Measurements from ENCODE around the gene WASF3. TPM values are rescaled to one million over a fixed set of nuclear protein-coding genes. Genes with fewer than 3 reads are reported as not detected.

WASF3 gene
- total RNA-seq, 1 experiment from 2014 or later = not detected

GRCh38 chr13:26697069-26697955, 139.8 kb downstream of the WASF3 start:
- Histone ChIP-seq H3K9me2 (replicated peaks; ENCODE audit: insufficient read depth, low read length) (no peaks in the 10 kb centered on the region), H3K9me3 (ENCODE audit: low read length) (no peaks in the 10 kb centered on the region), H3K4me3 (ENCODE audit: low read length) (no peak overlapping the region), H3K79me2 (ENCODE audit: low read length) (no peaks in the 10 kb centered on the region), H3K27me3 (ENCODE audit: low read length) (no peaks in the 10 kb centered on the region), H2AFZ (ENCODE audit: low read length) (no peak overlapping the region), H3K4me2 (ENCODE audit: low read depth, low read length, poor library complexity, severe bottlenecking) (no peak overlapping the region), H4K20me1 (ENCODE audit: insufficient read depth, low read depth, low read length) (no peaks in the 10 kb centered on the region), H3K4me1 (ENCODE audit: low read length) (no peaks in the 10 kb centered on the region), H3K9ac (ENCODE audit: low read length) (no peak overlapping the region), H3K27ac (ENCODE audit: low read length) (no peak overlapping the region), H3K36me3 (ENCODE audit: insufficient read depth, low read length) (no peaks in the 10 kb centered on the region)
- no peak for DNase-seq

GRCh38 chr13:26698392-26699196, 141.1 kb downstream of the WASF3 start:
- H3K27ac ChIP-seq (ENCODE audit: low read length) = no peak overlapping the region
- no peaks in the 10 kb centered on the region for H3K27me3 ChIP-seq (ENCODE audit: low read length)
- H3K4me2 ChIP-seq (ENCODE audit: low read depth, low read length, poor library complexity, severe bottlenecking) = no peak overlapping the region
- no peaks in the 10 kb centered on the region for H3K79me2 ChIP-seq (ENCODE audit: low read length)
- no peak overlapping the region for H3K9ac ChIP-seq (ENCODE audit: low read length)
- no peaks in the 10 kb centered on the region for H3K36me3 ChIP-seq (ENCODE audit: insufficient read depth, low read length)
- DNase-seq = peak; percentile 89
- H3K9me3 ChIP-seq (ENCODE audit: low read length) = no peaks in the 10 kb centered on the region
- no peaks in the 10 kb centered on the region for H3K9me2 ChIP-seq (replicated peaks; ENCODE audit: insufficient read depth, low read length)
- no peak overlapping the region for H3K4me3 ChIP-seq (ENCODE audit: low read length)
- H3K4me1 ChIP-seq (ENCODE audit: low read length) = no peaks in the 10 kb centered on the region
- no peaks in the 10 kb centered on the region for H4K20me1 ChIP-seq (ENCODE audit: insufficient read depth, low read depth, low read length)
- H2AFZ ChIP-seq (ENCODE audit: low read length) = no peak overlapping the region

- no peaks in the 10 kb centered on the region for H3K9me3 ChIP-seq (ENCODE audit: low read length)
- no peak for DNase-seq
- no peaks in the 10 kb centered on the region for H3K36me3 ChIP-seq (ENCODE audit: insufficient read depth, low read length)
- no peaks in the 10 kb centered on the region for H3K79me2 ChIP-seq (ENCODE audit: low read length)
- H3K4me2 ChIP-seq (ENCODE audit: low read depth, low read length, poor library complexity, severe bottlenecking) = no peak overlapping the region
- H4K20me1 ChIP-seq (ENCODE audit: insufficient read depth, low read depth, low read length) = no peaks in the 10 kb centered on the region
- H3K9me2 ChIP-seq (replicated peaks; ENCODE audit: insufficient read depth, low read length) = no peaks in the 10 kb centered on the region
- no peak overlapping the region for H3K9ac ChIP-seq (ENCODE audit: low read length)
- H3K4me1 ChIP-seq (ENCODE audit: low read length) = no peaks in the 10 kb centered on the region
- H3K27ac ChIP-seq (ENCODE audit: low read length) = no peak overlapping the region
- no peaks in the 10 kb centered on the region for H3K27me3 ChIP-seq (ENCODE audit: low read length)
- H2AFZ ChIP-seq (ENCODE audit: low read length) = no peak overlapping the region
- H3K4me3 ChIP-seq (ENCODE audit: low read length) = no peak overlapping the region
Observed at GRCh38 chr13:26699197-26699490, 141.7 kb downstream of the WASF3 start.

GRCh38 chr13:26705536-26705935, 148.1 kb downstream of the WASF3 start:
- Histone ChIP-seq H3K27me3 (ENCODE audit: low read length) (no peaks in the 10 kb centered on the region), H3K9me3 (ENCODE audit: low read length) (no peaks in the 10 kb centered on the region), H3K4me2 (ENCODE audit: low read depth, low read length, poor library complexity, severe bottlenecking) (no peak overlapping the region), H3K9ac (ENCODE audit: low read length) (no peak overlapping the region), H3K4me3 (ENCODE audit: low read length) (no peak overlapping the region), H3K9me2 (replicated peaks; ENCODE audit: insufficient read depth, low read length) (no peaks in the 10 kb centered on the region), H3K27ac (ENCODE audit: low read length) (no peak overlapping the region), H3K79me2 (ENCODE audit: low read length) (no peaks in the 10 kb centered on the region), H3K4me1 (ENCODE audit: low read length) (no peaks in the 10 kb centered on the region), H2AFZ (ENCODE audit: low read length) (no peak overlapping the region), H4K20me1 (ENCODE audit: insufficient read depth, low read depth, low read length) (no peaks in the 10 kb centered on the region), H3K36me3 (ENCODE audit: insufficient read depth, low read length) (no peaks in the 10 kb centered on the region)
- no peak for DNase-seq

- Histone ChIP-seq H3K4me1 (ENCODE audit: low read length) (no peaks in the 10 kb centered on the region), H4K20me1 (ENCODE audit: insufficient read depth, low read depth, low read length) (no peaks in the 10 kb centered on the region), H3K36me3 (ENCODE audit: insufficient read depth, low read length) (no peaks in the 10 kb centered on the region), H2AFZ (ENCODE audit: low read length) (no peak overlapping the region), H3K4me2 (ENCODE audit: low read depth, low read length, poor library complexity, severe bottlenecking) (no peak overlapping the region), H3K9ac (ENCODE audit: low read length) (no peak overlapping the region), H3K4me3 (ENCODE audit: low read length) (no peak overlapping the region), H3K9me3 (ENCODE audit: low read length) (no peaks in the 10 kb centered on the region), H3K79me2 (ENCODE audit: low read length) (no peaks in the 10 kb centered on the region), H3K9me2 (replicated peaks; ENCODE audit: insufficient read depth, low read length) (no peaks in the 10 kb centered on the region), H3K27ac (ENCODE audit: low read length) (no peak overlapping the region), H3K27me3 (ENCODE audit: low read length) (no peaks in the 10 kb centered on the region)
- DNase-seq = no peak
Observed at GRCh38 chr13:26706381-26706780, 148.9 kb downstream of the WASF3 start.

- H3K79me2 ChIP-seq (ENCODE audit: low read length) = no peaks in the 10 kb centered on the region
- H3K9ac ChIP-seq (ENCODE audit: low read length) = no peak overlapping the region
- no peak overlapping the region for H3K27ac ChIP-seq (ENCODE audit: low read length)
- H2AFZ ChIP-seq (ENCODE audit: low read length) = no peak overlapping the region
- DNase-seq = peak; percentile 84
- H3K9me3 ChIP-seq (ENCODE audit: low read length) = no peaks in the 10 kb centered on the region
- no peaks in the 10 kb centered on the region for H4K20me1 ChIP-seq (ENCODE audit: insufficient read depth, low read depth, low read length)
- H3K9me2 ChIP-seq (replicated peaks; ENCODE audit: insufficient read depth, low read length) = no peaks in the 10 kb centered on the region
- no peak overlapping the region for H3K4me3 ChIP-seq (ENCODE audit: low read length)
- H3K4me2 ChIP-seq (ENCODE audit: low read depth, low read length, poor library complexity, severe bottlenecking) = no peak overlapping the region
- H3K27me3 ChIP-seq (ENCODE audit: low read length) = no peaks in the 10 kb centered on the region
- H3K36me3 ChIP-seq (ENCODE audit: insufficient read depth, low read length) = no peaks in the 10 kb centered on the region
- no peaks in the 10 kb centered on the region for H3K4me1 ChIP-seq (ENCODE audit: low read length)
Observed at GRCh38 chr13:26707122-26708006, 149.9 kb downstream of the WASF3 start.

- Histone ChIP-seq H3K36me3 (ENCODE audit: insufficient read depth, low read length) (no peaks in the 10 kb centered on the region), H3K79me2 (ENCODE audit: low read length) (no peaks in the 10 kb centered on the region), H4K20me1 (ENCODE audit: insufficient read depth, low read depth, low read length) (no peaks in the 10 kb centered on the region), H3K27me3 (ENCODE audit: low read length) (no peaks in the 10 kb centered on the region), H3K4me2 (ENCODE audit: low read depth, low read length, poor library complexity, severe bottlenecking) (no peak overlapping the region), H2AFZ (ENCODE audit: low read length) (no peak overlapping the region), H3K9ac (ENCODE audit: low read length) (no peak overlapping the region), H3K4me3 (ENCODE audit: low read length) (no peak overlapping the region), H3K27ac (ENCODE audit: low read length) (no peak overlapping the region), H3K9me2 (replicated peaks; ENCODE audit: insufficient read depth, low read length) (no peaks in the 10 kb centered on the region), H3K9me3 (ENCODE audit: low read length) (no peaks in the 10 kb centered on the region), H3K4me1 (ENCODE audit: low read length) (no peaks in the 10 kb centered on the region)
- DNase-seq = no peak
Observed at GRCh38 chr13:26708007-26708297, 150.5 kb downstream of the WASF3 start.

GRCh38 chr13:26709461-26709860, 152.0 kb downstream of the WASF3 start:
- Histone ChIP-seq H3K36me3 (ENCODE audit: insufficient read depth, low read length) (no peaks in the 10 kb centered on the region), H3K27ac (ENCODE audit: low read length) (no peak overlapping the region), H3K4me2 (ENCODE audit: low read depth, low read length, poor library complexity, severe bottlenecking) (no peak overlapping the region), H3K27me3 (ENCODE audit: low read length) (no peaks in the 10 kb centered on the region), H3K79me2 (ENCODE audit: low read length) (no peaks in the 10 kb centered on the region), H3K9me2 (replicated peaks; ENCODE audit: insufficient read depth, low read length) (no peaks in the 10 kb centered on the region), H2AFZ (ENCODE audit: low read length) (no peak overlapping the region), H3K9me3 (ENCODE audit: low read length) (no peaks in the 10 kb centered on the region), H3K4me3 (ENCODE audit: low read length) (no peak overlapping the region), H3K9ac (ENCODE audit: low read length) (no peak overlapping the region), H4K20me1 (ENCODE audit: insufficient read depth, low read depth, low read length) (no peaks in the 10 kb centered on the region), H3K4me1 (ENCODE audit: low read length) (no peaks in the 10 kb centered on the region)
- no peak for DNase-seq

All from Karpas-422 (cell line).